Ammon's horn (tissue), 1 donor: ENCODE data around the gene GK.
"Not testable (repeated sequence)": the region's sequence is repeated elsewhere in the genome, so short reads cannot be mapped to it uniquely, and the experiment has no call there.

Experiments used
- DNase-seq: peaks from one replicate; pipeline ENCODE4 v3.0.0-alpha.2; 2016; ENCODE audit warnings: low spot score

GK gene

DNA sequence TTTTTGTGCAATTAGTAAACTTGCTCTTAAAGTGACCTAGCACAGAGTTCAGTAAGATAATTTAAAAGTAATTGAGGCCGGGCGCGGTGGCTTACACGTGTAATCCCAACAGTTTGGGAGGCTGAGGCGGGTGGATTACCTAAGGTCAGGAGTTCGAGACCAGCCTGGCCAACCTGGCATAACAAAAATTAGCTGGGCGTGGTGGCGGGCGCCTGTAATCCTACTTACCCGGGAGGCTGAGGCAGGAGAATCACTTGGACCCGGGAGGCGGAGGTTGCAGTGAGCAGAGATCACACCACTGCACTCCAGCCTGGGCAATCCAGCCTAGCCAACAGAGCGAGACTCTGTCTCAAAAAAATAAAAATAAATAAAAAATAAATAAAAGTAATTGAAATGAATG is 1.2 kb downstream of the GK start:
- not testable (repeated sequence) for DNase-seq

DNA sequence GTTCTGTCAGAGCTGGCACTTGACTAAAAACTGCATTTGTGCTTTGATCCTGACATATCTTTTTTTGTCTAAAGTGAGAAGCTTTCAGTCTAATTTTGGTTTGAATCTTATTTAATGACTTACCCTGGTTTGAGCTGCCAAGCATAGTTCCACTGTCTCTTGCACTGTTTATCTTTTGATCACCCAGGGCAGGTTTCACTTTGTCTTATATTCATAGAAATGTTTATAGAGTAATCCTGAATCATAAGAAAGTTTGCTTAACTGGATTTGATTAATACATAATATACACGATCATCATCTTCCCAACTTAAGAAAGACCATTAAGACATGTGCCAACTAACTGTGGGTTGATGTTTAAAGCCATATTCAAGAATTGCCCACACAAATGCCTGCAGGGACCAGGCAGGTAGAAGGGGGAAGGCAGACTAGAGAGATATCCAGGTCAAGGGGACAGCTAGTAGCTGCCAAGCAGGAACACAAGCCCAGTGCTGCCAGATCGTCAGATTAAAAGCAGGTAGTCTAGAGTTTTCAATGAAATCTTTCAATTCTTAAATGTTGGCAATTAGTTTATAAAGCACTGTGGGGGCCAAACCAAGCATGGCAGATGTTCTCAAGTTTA is 1.9 kb downstream of the GK start:
- no peak for DNase-seq

- no peak for DNase-seq
Measured at GRCh38 chrX:30655991-30656390, 2.8 kb downstream of the GK start.

DNA sequence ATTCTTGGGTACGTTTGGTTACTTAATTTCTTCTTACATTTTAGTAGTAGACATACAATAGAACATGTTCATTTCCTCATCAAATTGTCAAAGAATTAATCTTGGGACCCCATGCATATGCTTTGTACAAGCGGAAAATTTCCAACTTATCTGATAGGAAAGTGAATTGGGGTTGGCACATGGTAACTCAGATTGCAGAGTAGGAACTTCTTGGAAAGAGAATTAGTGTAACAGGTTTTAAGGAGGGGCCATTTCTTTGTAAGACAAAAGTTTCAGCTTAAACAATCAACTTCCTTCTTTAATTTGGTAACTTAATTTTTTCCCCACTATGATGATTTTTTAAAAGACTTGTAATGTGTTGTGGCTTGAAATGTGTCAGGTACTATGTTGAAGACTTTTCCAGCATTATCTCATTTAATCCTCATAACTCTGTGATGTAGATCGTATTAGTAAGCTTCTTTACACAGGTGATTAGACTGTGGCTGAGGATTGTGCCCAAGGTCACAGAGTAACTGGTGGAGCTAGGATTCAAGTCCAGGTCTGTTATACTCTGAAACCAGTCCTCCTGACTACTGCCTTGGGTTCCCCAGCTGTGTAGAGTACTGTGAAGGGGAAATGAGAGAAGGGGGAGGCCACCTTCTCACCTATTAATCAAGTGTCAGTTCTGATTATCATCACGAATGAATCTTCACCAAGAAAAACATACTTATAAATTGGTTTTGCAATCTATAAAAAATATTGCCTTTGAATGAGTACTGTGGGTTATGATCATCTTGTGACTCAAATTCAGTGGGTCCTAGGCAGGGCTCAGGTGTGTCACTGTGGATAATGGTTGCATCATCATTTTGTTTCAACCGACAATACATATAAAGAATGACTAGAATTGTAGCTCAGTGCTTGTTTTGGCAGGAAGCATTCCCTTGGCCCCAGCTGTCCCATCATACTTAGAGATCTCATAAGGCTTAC is 4.3 kb downstream of the GK start:
- no peak for DNase-seq

GRCh38 chrX:30659421-30659820 is 6.2 kb downstream of the GK start:
- no peak for DNase-seq

- DNase-seq = no peak
Measured at GRCh38 chrX:30661228-30661627, 8.0 kb downstream of the GK start.

- DNase-seq = no peak
Measured at GRCh38 chrX:30663322-30663721, 10.1 kb downstream of the GK start.

- no peak for DNase-seq
Measured at GRCh38 chrX:30665471-30665870, 12.2 kb downstream of the GK start.

DNA sequence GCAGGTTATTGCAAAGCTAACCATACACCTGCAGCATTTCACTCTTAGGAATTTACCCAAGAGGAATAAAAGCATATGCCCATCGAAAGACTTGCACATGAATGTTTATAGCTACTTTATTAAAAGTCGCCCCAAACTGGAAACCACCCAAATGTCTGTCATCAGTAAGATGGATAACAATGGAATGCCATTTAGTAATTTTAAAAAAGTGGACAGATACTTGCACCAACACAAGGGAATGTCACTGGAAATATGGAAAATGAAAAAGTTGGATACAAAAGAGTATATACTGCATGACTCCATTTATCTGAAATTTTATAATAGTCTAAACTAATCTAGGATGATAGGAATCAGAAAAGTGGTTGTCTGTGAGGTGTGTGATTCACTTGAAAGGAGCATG is 12.9 kb downstream of the GK start:
- no peak for DNase-seq

DNA sequence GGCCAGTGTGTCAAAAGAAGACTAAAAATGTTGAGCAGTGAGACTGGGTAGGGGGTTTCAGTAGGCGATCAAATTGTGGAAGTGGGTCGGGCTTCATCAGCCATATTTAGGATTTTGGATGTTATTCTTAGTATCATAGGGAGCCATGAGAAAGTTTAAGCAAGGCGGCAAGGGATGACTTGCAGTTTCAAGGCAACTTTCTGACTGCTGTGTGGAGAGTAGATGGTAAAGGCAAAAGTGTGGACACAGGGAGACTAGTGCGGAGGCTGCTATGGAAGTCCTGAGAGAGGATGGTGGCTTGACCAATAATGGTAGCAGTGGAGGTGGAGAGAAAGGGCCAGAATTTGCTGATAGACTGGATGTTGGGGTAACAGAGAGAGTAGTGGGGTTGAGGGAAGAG is 15.4 kb downstream of the GK start:
- no peak for DNase-seq

DNA sequence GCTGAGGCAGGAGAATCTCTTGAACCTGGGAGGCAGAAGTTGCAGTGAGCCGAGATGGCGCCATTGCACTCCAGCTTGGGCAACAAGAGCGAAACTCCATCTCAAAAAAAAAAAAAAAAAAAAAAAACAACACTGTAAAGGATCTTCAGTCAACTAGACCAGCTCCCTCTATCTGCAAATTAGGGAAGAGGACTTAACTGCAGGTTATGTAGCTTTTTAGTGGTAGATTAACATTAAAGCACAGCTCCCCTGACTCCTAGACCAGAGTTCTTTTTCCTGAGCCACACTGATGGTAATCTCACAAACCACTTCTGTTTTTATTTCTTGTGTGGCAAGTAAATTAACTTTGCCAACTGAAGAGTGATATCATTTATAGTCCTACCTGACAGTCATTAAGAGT is 18.0 kb downstream of the GK start:
- not testable (repeated sequence) for DNase-seq

- no peak for DNase-seq
Measured at GRCh38 chrX:30673127-30673796, 20.0 kb downstream of the GK start.

- no peak for DNase-seq
Measured at GRCh38 chrX:30673884-30674598, 20.8 kb downstream of the GK start.

DNA sequence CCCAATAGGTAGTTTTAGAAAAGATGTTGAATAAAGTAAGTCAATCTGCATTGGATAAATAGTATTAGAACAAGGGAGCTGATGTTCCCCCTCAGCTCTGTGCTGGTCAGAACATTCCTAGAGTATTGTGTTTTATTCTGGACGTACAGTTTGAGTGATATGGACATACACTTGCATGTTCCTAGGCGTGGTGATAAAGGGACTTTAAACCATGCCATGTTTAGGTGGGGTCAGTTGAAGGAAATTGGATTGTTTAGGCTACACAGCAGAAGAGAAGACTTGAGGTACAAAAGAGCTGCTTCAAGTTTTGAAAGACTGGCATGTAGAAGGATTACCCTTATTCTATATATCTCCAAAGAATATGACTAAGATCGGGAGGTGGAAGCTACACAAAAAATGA is 21.6 kb downstream of the GK start:
- DNase-seq = no peak

DNA sequence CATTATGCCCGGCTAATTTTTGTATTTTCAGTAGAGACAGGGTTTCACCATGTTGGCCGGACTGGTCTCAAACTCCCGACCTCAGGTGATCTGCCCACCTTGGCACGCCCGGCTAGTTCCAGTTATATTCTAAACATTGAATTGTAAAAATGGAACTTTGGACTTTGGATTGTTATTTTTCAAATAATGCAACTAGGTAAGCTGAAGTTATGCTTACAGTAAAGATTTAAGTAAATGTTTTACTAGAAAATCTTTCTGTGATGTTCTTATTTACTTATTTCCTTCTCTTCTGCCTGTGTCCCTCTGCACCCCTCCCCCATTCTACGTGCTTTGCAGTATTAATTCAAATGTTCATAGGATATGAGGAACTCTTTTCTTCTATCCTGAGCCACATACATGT is 26.1 kb downstream of the GK start:
- DNase-seq = no peak

DNA sequence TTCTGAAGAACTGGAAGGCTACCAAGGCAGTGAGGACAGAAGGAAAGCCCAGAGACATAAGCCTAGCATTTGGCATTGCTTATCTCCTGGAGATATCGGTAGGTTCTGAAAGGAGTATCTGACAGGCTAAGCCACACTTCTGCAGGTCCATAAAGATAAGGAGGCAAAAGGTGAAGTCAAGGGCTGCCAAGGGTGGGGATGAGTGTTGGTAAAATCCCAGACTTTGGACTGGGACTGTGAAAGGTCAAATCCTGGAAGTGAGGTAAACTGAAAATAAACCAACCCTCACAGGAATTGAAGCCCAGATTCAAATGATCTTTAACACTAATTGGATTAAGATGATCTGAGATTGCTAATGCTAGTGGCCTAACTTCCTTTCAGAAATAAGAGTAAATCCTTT is 27.4 kb downstream of the GK start:
- DNase-seq = no peak

DNA sequence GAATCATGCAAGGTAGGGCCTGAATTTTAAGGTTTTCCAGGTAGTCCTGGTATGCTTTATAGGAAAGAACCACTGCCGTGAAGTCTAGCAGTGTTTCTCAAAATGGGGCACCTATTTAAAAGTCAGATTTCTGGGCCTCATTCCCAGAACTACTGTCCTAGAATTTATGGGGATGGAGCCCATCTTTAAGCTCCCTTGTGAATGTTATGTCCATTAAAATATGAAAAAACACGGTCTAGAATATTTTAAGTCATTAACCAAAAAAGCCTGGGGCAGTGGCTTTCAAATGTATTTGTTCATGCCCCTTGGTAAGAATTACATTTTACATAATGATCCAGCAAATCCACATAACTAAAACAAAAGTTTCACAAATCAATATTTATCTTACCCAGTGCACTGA is 35.4 kb downstream of the GK start:
- DNase-seq = no peak

DNA sequence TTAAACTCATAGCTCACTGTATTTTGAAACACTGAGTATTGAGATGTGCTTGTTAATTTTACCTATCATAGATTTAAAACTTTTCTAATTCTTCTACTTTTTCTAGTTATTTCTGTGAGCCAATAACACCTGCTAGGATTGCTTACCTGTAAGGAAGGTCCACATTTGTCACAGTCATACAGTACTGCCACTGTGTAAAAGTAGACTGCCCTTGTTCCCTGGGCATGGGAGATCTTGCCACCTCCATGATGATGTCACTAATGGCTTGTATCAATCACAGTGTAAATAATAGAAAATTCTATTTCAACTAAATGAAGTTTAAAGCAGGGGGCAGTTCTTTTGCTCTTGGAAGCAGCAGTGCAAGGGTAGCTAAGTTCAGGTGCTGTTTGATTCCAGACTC is 35.9 kb downstream of the GK start:
- no peak for DNase-seq

GRCh38 chrX:30690330-30690729 is 37.1 kb downstream of the GK start:
- DNase-seq = no peak

GRCh38 chrX:30693999-30694650 is 40.9 kb downstream of the GK start:
- DNase-seq = no peak

DNA sequence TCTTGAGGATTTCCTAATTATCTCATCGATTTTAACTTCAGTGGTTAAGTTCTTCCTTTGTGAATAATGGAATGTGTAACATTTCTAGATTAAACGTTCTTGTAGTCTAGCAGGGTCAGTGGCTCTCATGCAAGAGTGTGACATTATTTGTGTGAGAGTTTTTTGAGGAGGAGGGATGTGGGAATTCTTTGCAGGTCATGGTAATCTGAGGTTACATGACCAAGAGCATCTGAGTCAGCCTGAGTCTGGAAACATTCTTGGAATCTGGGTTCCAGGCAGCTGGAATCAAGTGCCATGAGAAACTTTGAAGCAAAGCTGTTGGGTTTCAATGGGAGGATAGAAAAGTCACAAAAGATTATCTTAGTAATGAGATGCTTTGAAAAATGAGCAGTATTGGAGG is 49.5 kb downstream of the GK start:
- no peak for DNase-seq

DNA sequence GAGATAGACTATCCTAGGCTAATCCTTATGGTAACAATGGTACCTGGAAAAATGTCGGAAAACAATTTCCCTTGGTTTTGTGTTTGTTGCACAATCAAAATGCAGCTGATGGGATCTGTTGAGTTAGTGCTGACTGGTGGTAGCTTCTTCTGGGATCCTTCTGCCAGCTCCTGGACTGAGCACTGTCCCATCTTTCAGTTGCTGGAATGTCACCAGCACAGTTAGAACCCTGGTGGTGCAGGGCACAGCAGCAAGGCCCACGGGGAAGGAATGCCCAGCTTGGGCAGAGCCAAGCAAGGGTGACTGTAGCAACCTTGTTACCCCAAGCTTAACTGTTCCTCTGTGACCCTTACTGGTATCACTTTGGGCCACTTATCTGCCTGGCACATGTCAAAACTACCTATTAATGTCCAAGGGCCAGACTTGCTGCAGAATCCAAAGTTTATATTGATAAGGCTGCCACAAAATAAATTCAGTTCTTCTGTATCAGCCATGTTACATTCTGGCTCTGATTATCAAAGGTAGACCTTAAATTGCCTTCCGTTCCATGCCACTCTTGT is 53.1 kb downstream of the GK start:
- no peak for DNase-seq
